Endodermal cell (in vitro differentiated cells): ENCODE measurements around the gene MEGF11. TPM values are rescaled to one million over a fixed set of nuclear protein-coding genes. Genes with fewer than 3 reads are reported as not detected.
A peak's percentile ranks its signal among the peaks of the same experiment; 100 is the strongest.
"Not testable (repeated sequence)": the region's sequence is repeated elsewhere in the genome, so short reads cannot be mapped to it uniquely, and the experiment has no call there.

ENCODE experiments used
- DNase-seq: peaks from one replicate; pipeline ENCODE4 v3.0.0-alpha.2; 2017
- H3K27ac ChIP-seq: 2 replicates; pipeline ENCODE4 v1.5.1; 2013; ENCODE audit warnings: mild to moderate bottlenecking, low read depth, low read length, moderate library complexity
- H3K27me3 ChIP-seq: 2 replicates; pipeline ENCODE4 v1.6.1; 2013; ENCODE audit warnings: mild to moderate bottlenecking, low read length, moderate library complexity; ENCODE audit not compliant: insufficient read depth, control insufficient read depth, poor library complexity, severe bottlenecking
- H3K36me3 ChIP-seq: 2 replicates; pipeline ENCODE4 v1.7.0; 2013; ENCODE audit warnings: mild to moderate bottlenecking, low read length, moderate library complexity; ENCODE audit not compliant: control insufficient read depth, insufficient read depth
- H3K4me1 ChIP-seq: one replicate; pipeline ENCODE4 v1.7.0; 2013; ENCODE audit warnings: low read length; ENCODE audit not compliant: control insufficient read depth, insufficient read depth
- H3K4me3 ChIP-seq: 2 replicates; pipeline ENCODE4 v1.5.1; 2013; ENCODE audit warnings: mild to moderate bottlenecking, low read length, moderate library complexity
- H3K9ac ChIP-seq: 2 replicates; pipeline ENCODE4 v1.6.1; 2013; ENCODE audit warnings: mild to moderate bottlenecking, low read length, moderate library complexity; ENCODE audit not compliant: poor library complexity, severe bottlenecking; ENCODE audit errors: extremely low read depth
- H3K9me3 ChIP-seq: 2 replicates; pipeline ENCODE4 v1.6.1; 2013; ENCODE audit warnings: mild to moderate bottlenecking, low read length, moderate library complexity; ENCODE audit not compliant: control insufficient read depth
- H3K27ac Mint-ChIP-seq: 2 replicates; pipeline ENCODE4 v1.8.0; 2020; ENCODE audit warnings: mixed read lengths
- H3K27me3 Mint-ChIP-seq: 2 replicates; pipeline ENCODE4 v1.8.0; 2021; ENCODE audit warnings: mild to moderate bottlenecking, mixed read lengths; ENCODE audit not compliant: insufficient read depth
- H3K36me3 Mint-ChIP-seq: 2 replicates; pipeline ENCODE4 v1.8.0; 2020; ENCODE audit warnings: low read depth, mixed read lengths
- H3K4me1 Mint-ChIP-seq: 2 replicates; pipeline ENCODE4 v1.8.0; 2020; ENCODE audit warnings: mixed read lengths
- H3K4me3 Mint-ChIP-seq: 2 replicates; pipeline ENCODE4 v1.8.0; 2020; ENCODE audit warnings: mild to moderate bottlenecking, moderate library complexity, mixed read lengths
- H3K9me3 Mint-ChIP-seq: 2 replicates; pipeline ENCODE4 v1.8.0; 2020; ENCODE audit warnings: mild to moderate bottlenecking, mixed read lengths
- CTCF ChIP-seq: fragments of 200-600 bp; sonication (generic); conservative IDR thresholded peaks from 2 replicates; pipeline ENCODE4 v1.5.0; 2021; ENCODE audit warnings: antibody characterized with exemption, mild to moderate bottlenecking
- WGBS, 2 experiments: methylation state at CpG; one replicate each; pipeline versions ENCODE4 v1.1.5 to v1.1.7; 2013; ENCODE audit warnings: missing lambda C conversion rate in 2 of 2, mixed read lengths in 1 of 2; ENCODE audit not compliant: insufficient coverage in 1 of 2, insufficient read length in 1 of 2; 5-methylcytosine and 5-hydroxymethylcytosine counted together
- total RNA-seq, 2 donors: library from RNA; stranded (reverse); fragmentation: NEBNext Ultra II Directional in 1 of 2; extraction: Animal tissue kit (Norgen Biotek cat#: 25700) in 1 of 2; gene quantifications; 2 replicates in 1 of 2; 3 replicates in 1 of 2; pipeline ENCODE4 v1.2.1, GENCODE V29; 2021

Gene MEGF11
- total RNA-seq, 2 donors from 2014 or later = 0.73 to 1.2 TPM

- H3K27me3 ChIP-seq = no peaks in the 10 kb centered on the region
- H3K9me3 ChIP-seq = no peaks in the 10 kb centered on the region
- no peaks in the 10 kb centered on the region for H3K36me3 Mint-ChIP-seq
- WGBS, 2 experiments = 71 to 73% methylated on average over 12 to 13 of the region's 13 CpGs
- H3K4me1 ChIP-seq = no peaks in the 10 kb centered on the region
- no peak overlapping the region for H3K4me3 ChIP-seq
- H3K4me1 Mint-ChIP-seq = peaks cover 3% of the 10 kb centered on the region
- H3K4me3 Mint-ChIP-seq = no peak overlapping the region
- H3K9me3 Mint-ChIP-seq = peaks cover 2% of the 10 kb centered on the region
- H3K27ac Mint-ChIP-seq = no peak overlapping the region
- no peak overlapping the region for H3K9ac ChIP-seq
- no peak for TF ChIP-seq CTCF
- H3K27me3 Mint-ChIP-seq = no peaks in the 10 kb centered on the region
- H3K27ac ChIP-seq = no peak overlapping the region
- no peaks in the 10 kb centered on the region for H3K36me3 ChIP-seq
- peak; percentile 72 for DNase-seq
Measured at GRCh38 chr15:66269326-66270090, 16.0 kb upstream of the MEGF11 start.

- TF ChIP-seq CTCF = no peak
- Histone ChIP-seq H3K4me3 (no peak overlapping the region), H3K9ac (no peak overlapping the region), H3K9me3 (peaks cover 5% of the 10 kb centered on the region), H3K4me1 (no peaks in the 10 kb centered on the region), H3K36me3 (no peaks in the 10 kb centered on the region), H3K27me3 (no peaks in the 10 kb centered on the region), H3K27ac (no peak overlapping the region)
- H3K36me3 Mint-ChIP-seq = no peaks in the 10 kb centered on the region
- WGBS, 2 experiments = 82 to 93% methylated on average over 13 to 20 of the region's 20 CpGs
- peaks cover 16% of the 10 kb centered on the region for H3K27me3 Mint-ChIP-seq
- H3K4me3 Mint-ChIP-seq = no peak overlapping the region
- peaks cover 13% of the 10 kb centered on the region for H3K9me3 Mint-ChIP-seq
- no peak overlapping the region for H3K27ac Mint-ChIP-seq
- DNase-seq = no peak
- peaks cover 3% of the 10 kb centered on the region for H3K4me1 Mint-ChIP-seq
Measured at GRCh38 chr15:66264859-66265513, 11.4 kb upstream of the MEGF11 start.

GRCh38 chr15:66262837-66263236 is 9.3 kb upstream of the MEGF11 start:
- H3K9me3 ChIP-seq, DNase-seq, H3K4me1 ChIP-seq, H3K4me3 ChIP-seq, H3K27ac ChIP-seq, H3K9ac ChIP-seq, H3K36me3 ChIP-seq, H3K4me3 Mint-ChIP-seq, H3K4me1 Mint-ChIP-seq, H3K27me3 ChIP-seq, H3K36me3 Mint-ChIP-seq, H3K27ac Mint-ChIP-seq: not testable (repeated sequence)
- 90 to 95% methylated on average over 1 of the region's 1 CpG for WGBS, 2 experiments
- Mint-ChIP-seq H3K9me3 (peaks cover 13% of the 10 kb centered on the region), H3K27me3 (peaks cover 27% of the 10 kb centered on the region)
